Fibroblast of mammary gland (primary cell): ENCODE results near the gene CLEC12A.
A peak's percentile ranks its signal among the peaks of the same experiment; 100 is the strongest.

Experiments
- DNase-seq: peaks from one replicate; pipeline ENCODE4 v3.0.0-alpha.2; 2010; ENCODE audit warnings: low read depth
- H3K4me3 ChIP-seq: 2 replicates; pipeline ENCODE4 v1.5.1; 2011; ENCODE audit warnings: low read depth, mild to moderate bottlenecking, low read length, moderate library complexity; ENCODE audit not compliant: control insufficient read depth
- TF ChIP-seq, protein P1 (sequence below): conservative IDR thresholded peaks from 2 replicates; pipeline ENCODE4 v1.5.1; 2011; ENCODE audit warnings: low read depth, low read length, inconsistent platforms; ENCODE audit not compliant: control insufficient read depth, insufficient read depth

Gene CLEC12A

DNA sequence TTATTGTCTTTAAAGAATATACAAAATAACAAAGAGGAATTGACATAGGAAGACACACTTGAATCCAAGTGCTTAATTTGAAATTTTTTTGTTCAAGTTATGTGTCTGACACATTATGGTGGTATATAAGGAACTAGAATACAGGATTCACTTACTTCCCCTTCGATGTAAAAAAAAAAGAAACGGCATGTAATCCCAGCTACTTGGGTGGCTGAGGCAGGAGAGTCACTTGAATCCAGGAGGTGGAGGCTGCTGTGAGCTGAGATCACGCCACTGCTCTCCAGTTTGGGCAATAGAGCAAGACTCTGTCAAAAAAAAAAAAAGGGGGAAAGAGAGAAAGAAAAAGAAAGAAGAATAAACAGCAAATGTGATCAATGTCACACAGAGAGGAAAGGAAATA, 8.9 kb downstream of the CLEC12A start:
- no peak for DNase-seq
- no peak overlapping the region for H3K4me3 ChIP-seq
- TF ChIP-seq, protein P1, sequence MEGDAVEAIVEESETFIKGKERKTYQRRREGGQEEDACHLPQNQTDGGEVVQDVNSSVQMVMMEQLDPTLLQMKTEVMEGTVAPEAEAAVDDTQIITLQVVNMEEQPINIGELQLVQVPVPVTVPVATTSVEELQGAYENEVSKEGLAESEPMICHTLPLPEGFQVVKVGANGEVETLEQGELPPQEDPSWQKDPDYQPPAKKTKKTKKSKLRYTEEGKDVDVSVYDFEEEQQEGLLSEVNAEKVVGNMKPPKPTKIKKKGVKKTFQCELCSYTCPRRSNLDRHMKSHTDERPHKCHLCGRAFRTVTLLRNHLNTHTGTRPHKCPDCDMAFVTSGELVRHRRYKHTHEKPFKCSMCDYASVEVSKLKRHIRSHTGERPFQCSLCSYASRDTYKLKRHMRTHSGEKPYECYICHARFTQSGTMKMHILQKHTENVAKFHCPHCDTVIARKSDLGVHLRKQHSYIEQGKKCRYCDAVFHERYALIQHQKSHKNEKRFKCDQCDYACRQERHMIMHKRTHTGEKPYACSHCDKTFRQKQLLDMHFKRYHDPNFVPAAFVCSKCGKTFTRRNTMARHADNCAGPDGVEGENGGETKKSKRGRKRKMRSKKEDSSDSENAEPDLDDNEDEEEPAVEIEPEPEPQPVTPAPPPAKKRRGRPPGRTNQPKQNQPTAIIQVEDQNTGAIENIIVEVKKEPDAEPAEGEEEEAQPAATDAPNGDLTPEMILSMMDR = no peak

DNA sequence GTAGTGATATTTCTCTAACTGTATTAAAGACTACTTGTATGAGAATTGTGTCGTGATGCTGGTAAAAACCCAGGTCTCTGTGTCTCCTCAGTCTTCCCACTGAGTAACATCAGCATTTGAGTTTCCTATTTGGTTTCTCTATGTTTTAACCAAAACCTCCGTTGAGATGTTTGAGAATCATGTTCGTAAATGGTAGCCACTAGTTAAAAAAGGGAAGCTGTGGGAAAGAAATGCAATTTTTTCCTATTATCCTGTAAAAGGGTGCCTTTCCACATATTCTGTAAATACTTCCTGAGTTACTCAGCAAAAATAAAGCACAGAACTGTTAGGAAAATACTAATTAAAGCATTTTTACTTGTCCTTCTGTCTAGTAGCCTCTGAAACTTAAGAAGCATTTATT, 20.7 kb downstream of the CLEC12A start:
- H3K4me3 ChIP-seq = no peak overlapping the region
- no peak for DNase-seq
- TF ChIP-seq, protein P1 = no peak

DNA sequence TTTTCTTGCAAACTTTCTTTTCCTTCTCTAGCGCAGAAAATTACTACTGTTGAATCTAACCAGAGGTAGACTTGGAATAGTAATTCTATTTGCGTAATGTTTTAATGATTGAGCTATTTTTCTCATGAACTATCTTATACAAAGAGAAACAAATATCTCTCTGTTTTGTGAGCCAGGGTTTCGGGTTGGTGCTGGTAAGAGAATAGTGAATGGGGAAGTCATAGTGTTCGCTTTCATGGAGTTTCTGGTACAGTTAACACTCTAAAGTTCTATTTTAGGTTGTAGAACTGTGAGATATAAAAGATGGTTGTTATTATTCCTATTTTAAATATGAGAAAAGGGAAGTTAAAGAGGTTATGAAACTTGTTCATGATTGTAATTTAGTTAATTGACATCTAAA, 21.1 kb downstream of the CLEC12A start:
- H3K4me3 ChIP-seq = no peak overlapping the region
- TF ChIP-seq, protein P1 = no peak
- no peak for DNase-seq

DNA sequence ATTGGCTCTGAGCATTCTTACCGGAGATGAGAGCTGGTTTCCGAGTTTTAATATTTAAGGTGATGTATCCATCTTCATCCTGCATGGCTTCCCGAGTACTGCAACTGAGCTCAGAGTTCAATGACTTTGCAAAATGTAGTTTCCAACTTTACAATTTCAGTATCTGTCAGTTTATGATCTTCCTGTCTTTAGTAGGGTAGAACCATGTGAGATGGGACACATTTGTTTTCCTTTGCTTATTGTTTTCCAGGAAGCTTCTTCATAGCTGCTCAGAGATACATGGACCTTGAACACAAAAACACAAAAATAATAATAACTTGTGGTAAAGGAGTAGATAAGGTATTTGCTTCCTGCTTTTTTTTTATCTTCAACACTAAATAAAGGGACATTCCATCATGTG, 27.8 kb downstream of the CLEC12A start, which contains the start of gene CLEC1B:
CLEC1B (minus strand) TSS at position 106 of the 400 bp plus-strand sequence; CDS start at position 85, 21 bp downstream.
- DNase-seq = no peak
- H3K4me3 ChIP-seq = no peak within 1 kb of the TSS
- TF ChIP-seq, protein P1 = no peak

DNA sequence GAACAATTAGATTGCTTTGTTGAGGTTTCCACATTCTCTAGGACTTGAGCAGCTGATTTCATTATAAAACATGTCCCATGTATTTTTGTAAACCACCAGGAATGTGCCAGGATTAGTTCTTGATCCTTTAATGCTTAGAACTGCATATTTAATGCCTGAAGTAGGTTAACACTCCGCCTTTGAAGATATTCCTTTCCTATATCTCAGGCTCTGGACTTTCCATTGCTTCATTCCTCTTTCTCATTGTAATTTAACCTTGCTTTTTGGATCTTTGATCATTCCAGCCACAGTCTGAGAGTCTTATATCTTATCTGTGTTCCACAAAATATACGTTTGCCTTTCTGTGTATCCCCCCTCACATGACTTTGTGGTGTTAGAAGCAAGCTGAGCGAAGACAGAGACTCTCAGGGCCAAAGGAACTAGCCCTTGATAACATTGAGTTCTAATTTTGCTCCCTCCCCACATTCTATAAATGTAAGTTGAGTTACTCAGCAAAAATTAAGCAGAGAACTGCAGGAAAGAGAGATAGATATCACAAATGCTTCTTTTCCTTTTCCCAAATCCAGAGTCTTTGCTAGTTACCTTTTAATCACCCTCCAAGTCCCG, 30.1 kb downstream of the CLEC12A start:
- no peak overlapping the region for H3K4me3 ChIP-seq
- DNase-seq = no peak
- TF ChIP-seq, protein P1 = no peak

DNA sequence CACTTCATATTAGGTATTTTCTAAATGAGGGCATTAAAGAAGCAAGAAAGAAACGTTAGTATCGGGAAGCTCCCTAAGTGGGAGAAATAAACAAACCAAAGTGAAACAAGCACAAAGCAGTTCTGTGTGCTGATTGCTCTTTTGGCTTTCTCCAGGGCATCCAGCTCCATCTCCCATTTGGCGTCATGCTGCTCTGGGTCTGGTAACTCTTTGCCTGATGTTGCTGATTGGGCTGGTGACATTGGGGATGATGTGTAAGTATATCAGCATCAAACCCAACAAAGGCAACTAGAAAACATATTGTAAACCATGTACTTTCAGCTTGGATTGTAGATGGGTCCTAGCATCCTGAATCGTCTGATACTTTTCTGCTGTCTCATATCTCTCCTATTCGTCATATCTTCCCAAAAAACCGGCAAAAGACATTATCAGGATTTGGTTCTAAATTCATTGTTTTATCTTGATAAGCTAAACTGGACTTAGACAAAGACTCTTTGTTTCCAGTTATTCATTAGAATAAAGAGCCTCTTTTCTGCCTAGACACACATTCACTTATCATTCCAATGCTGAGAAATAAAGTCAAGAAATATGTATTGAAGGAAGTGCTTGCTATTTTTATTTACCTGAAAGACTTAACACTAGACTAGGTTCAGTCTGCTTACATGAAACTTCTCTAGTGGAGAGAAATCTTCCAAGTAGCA, 41.6 kb downstream of the CLEC12A start:
- TF ChIP-seq, protein P1 = no peak
- H3K4me3 ChIP-seq = no peak overlapping the region
- DNase-seq = no peak

DNA sequence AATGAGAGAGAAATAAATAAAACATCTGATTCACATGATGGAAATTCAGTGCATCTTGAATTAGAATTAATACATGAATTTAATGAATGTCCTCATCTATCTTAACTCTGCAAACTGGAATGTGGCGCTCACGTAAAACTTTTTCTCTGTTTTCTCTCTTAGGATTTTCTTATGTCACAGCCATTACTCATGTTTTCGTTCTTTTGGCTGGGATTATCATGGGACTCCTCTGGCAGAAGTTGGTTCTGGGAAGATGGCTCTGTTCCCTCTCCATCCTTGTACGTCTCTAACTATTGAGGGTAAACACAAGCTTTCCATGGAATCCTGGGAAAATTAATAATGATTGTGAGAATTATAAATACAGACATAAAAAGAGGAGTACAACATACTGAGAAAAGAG, 44.2 kb downstream of the CLEC12A start:
- peak; percentile 3 for DNase-seq
- no peak overlapping the region for H3K4me3 ChIP-seq
- TF ChIP-seq, protein P1 = no peak
